GM19452 (cell line): Measurements from ENCODE around the gene CBFB.
"Not testable (repeated sequence)": the region's sequence is repeated elsewhere in the genome, so short reads cannot be mapped to it uniquely, and the experiment has no call there.

Experiments
- ATAC-seq: cut with Tn5 transposase; IDR thresholded peaks from one replicate; pipeline ENCODE4 v1.9.1; 2021; ENCODE audit not compliant: unreplicated experiment

CBFB gene

GRCh38 chr16:67028696-67029253 is at the start of gene CBFB:
CBFB (plus strand) TSS chr16:67029149; CDS start chr16:67029408, 259 bp downstream.
- ATAC-seq = peak; percentile 72

- no peak for ATAC-seq
These were observed 45.9 kb upstream of the CBFB start for GRCh38 chr16:66983033-66983432.

- ATAC-seq = no peak
These were observed 44.0 kb upstream of the CBFB start for GRCh38 chr16:66984892-66985311.

- ATAC-seq = no peak
These were observed 42.4 kb upstream of the CBFB start for GRCh38 chr16:66986559-66986958.

- ATAC-seq = no peak
These were observed 40.7 kb upstream of the CBFB start, which contains the start of gene CES4A for GRCh38 chr16:66988197-66988788. CES4A (plus strand) TSS chr16:66988589; CDS start chr16:66988773, 184 bp downstream.

GRCh38 chr16:66991545-66992077 is 37.3 kb upstream of the CBFB start:
- no peak for ATAC-seq

GRCh38 chr16:66993558-66993957 is 35.4 kb upstream of the CBFB start:
- not testable (repeated sequence) for ATAC-seq

- ATAC-seq = no peak
These were observed 32.5 kb upstream of the CBFB start for GRCh38 chr16:66996324-66996982.

- ATAC-seq = no peak
These were observed 32.0 kb upstream of the CBFB start for GRCh38 chr16:66996983-66997358.

GRCh38 chr16:67000384-67001351 is 28.3 kb upstream of the CBFB start:
- ATAC-seq = no peak

- no peak for ATAC-seq
These were observed 27.2 kb upstream of the CBFB start for GRCh38 chr16:67001726-67002125.

GRCh38 chr16:67006930-67007658 is 21.9 kb upstream of the CBFB start:
- ATAC-seq = no peak

GRCh38 chr16:67009158-67009557 is 19.8 kb upstream of the CBFB start:
- ATAC-seq = no peak

- ATAC-seq = no peak
These were observed 17.7 kb upstream of the CBFB start for GRCh38 chr16:67011274-67011673.

GRCh38 chr16:67013233-67013822 is 15.6 kb upstream of the CBFB start:
- ATAC-seq = no peak

GRCh38 chr16:67013823-67014633 is 14.9 kb upstream of the CBFB start:
- ATAC-seq = peak; percentile 56

GRCh38 chr16:67014634-67015312 is 14.2 kb upstream of the CBFB start:
- no peak for ATAC-seq

GRCh38 chr16:67015313-67015731 is 13.6 kb upstream of the CBFB start:
- no peak for ATAC-seq
